Sigmoid colon (tissue), 4 donors: Measurements from ENCODE around the gene ALKBH5.
A peak's percentile ranks its signal among the peaks of the same experiment; 100 is the strongest.

ENCODE experiments used
- CTCF ChIP-seq, 4 experiments: fragments of 450-650 bp in 3 of 4; fragments of 200-600 bp in 1 of 4; IDR thresholded peaks; one replicate each; pipeline ENCODE4 v1.5.1; 2016 to 2019; ENCODE audit warnings: antibody characterized with exemption in 4 of 4, mild to moderate bottlenecking in 3 of 4, moderate library complexity in 2 of 4
- POLR2A ChIP-seq, 2 donors: fragments of 450-650 bp; IDR thresholded peaks; one replicate each; pipeline ENCODE4 v1.6.1; 2016; ENCODE audit warnings: antibody characterized with exemption in 2 of 2, mild to moderate bottlenecking in 2 of 2, moderate library complexity in 2 of 2
- POLR2AphosphoS5 ChIP-seq, 4 donors: sonication (generic); formaldehyde crosslinking; IDR thresholded peaks; one replicate each; pipeline ENCODE4 v1.6.1; 2017; ENCODE audit warnings: antibody characterized with exemption in 4 of 4

GRCh38 chr17:18191967-18192366, 8.3 kb downstream of the ALKBH5 start:
- TF ChIP-seq POLR2AphosphoS5 (IDR thresholded peaks at IDR 0.05) (no peak), CTCF (IDR thresholded peaks at IDR 0.05) (peak in 1 of 4 experiments; percentile 18), POLR2A (IDR thresholded peaks at IDR 0.05) (no peak)
